ENCODE measurements around the gene HNMT.
A peak's percentile ranks its signal among the peaks of the same experiment; 100 is the strongest.
"Not testable (repeated sequence)": the region's sequence is repeated elsewhere in the genome, so short reads cannot be mapped to it uniquely, and the experiment has no call there.

The HNMT gene

GRCh38 chr2:137964859-137965459, 686 bp downstream of the HNMT start:
- peak overlapping the region; percentile 92 for H3K27ac ChIP-seq
- no peak for TF ChIP-seq POLR2AphosphoS5 (IDR thresholded peaks at IDR 0.05; ENCODE audit: borderline replicate concordance, low read depth, low read length)
- TF ChIP-seq EZH2 (IDR thresholded peaks at IDR 0.05): no peak
- TF ChIP-seq FOXP2 (optimal IDR thresholded peaks at IDR 0.05; ENCODE audit: control extremely low read depth, extremely low read length, insufficient read depth): no peak
- H3K36me3 ChIP-seq (ENCODE audit: insufficient read depth, low read length): no peaks in the 10 kb centered on the region
- no peaks in the 10 kb centered on the region for H3K9me3 ChIP-seq (ENCODE audit: low read depth, low read length)
- H3K9ac ChIP-seq (ENCODE audit: insufficient read length): peak overlapping the region; percentile 69
- peak overlapping the region; percentile 84 for H3K4me3 ChIP-seq
- no peak for DNase-seq (ENCODE audit: low read depth, low spot score)

- no peak for DNase-seq (ENCODE audit: low read depth, low spot score)
- Histone ChIP-seq H3K9ac (ENCODE audit: insufficient read length) (no peak overlapping the region), H3K9me3 (ENCODE audit: low read depth, low read length) (no peaks in the 10 kb centered on the region), H3K27ac (peak overlapping the region; percentile 40; the same call in 1 of the 2 replicates), H3K36me3 (ENCODE audit: insufficient read depth, low read length) (no peaks in the 10 kb centered on the region), H3K4me3 (peak overlapping the region; percentile 50)
- TF ChIP-seq FOXP2 (optimal IDR thresholded peaks at IDR 0.05; ENCODE audit: control extremely low read depth, extremely low read length, insufficient read depth) (no peak), POLR2AphosphoS5 (IDR thresholded peaks at IDR 0.05; ENCODE audit: borderline replicate concordance, low read depth, low read length) (peak; percentile 63; the same call in 1 of the 2 replicates)
Measured at GRCh38 chr2:137966043-137966442, 1.8 kb downstream of the HNMT start.

- Histone ChIP-seq H3K9me3 (ENCODE audit: low read depth, low read length) (no peaks in the 10 kb centered on the region), H3K9ac (ENCODE audit: insufficient read length) (no peak overlapping the region), H3K36me3 (ENCODE audit: insufficient read depth, low read length) (no peaks in the 10 kb centered on the region), H3K27ac (no peak overlapping the region), H3K4me3 (no peak overlapping the region)
- no peak for TF ChIP-seq POLR2AphosphoS5 (IDR thresholded peaks at IDR 0.05; ENCODE audit: borderline replicate concordance, low read depth, low read length)
- no peak for TF ChIP-seq FOXP2 (optimal IDR thresholded peaks at IDR 0.05; ENCODE audit: control extremely low read depth, extremely low read length, insufficient read depth)
- no peak for TF ChIP-seq EZH2 (IDR thresholded peaks at IDR 0.05)
- DNase-seq (ENCODE audit: low read depth, low spot score): no peak
Measured at GRCh38 chr2:137967042-137967441, 2.8 kb downstream of the HNMT start.

GRCh38 chr2:137968477-137969417, 4.5 kb downstream of the HNMT start:
- no peak for DNase-seq (ENCODE audit: low read depth, low spot score)
- TF ChIP-seq POLR2AphosphoS5 (IDR thresholded peaks at IDR 0.05; ENCODE audit: borderline replicate concordance, low read depth, low read length) (no peak), FOXP2 (optimal IDR thresholded peaks at IDR 0.05; ENCODE audit: control extremely low read depth, extremely low read length, insufficient read depth) (no peak), EZH2 (IDR thresholded peaks at IDR 0.05) (no peak)
- H3K9me3 ChIP-seq (ENCODE audit: low read depth, low read length): no peaks in the 10 kb centered on the region
- no peak overlapping the region for H3K4me3 ChIP-seq
- H3K27ac ChIP-seq: no peak overlapping the region
- no peak overlapping the region for H3K9ac ChIP-seq (ENCODE audit: insufficient read length)
- no peaks in the 10 kb centered on the region for H3K36me3 ChIP-seq (ENCODE audit: insufficient read depth, low read length)

GRCh38 chr2:137969418-137969765, 5.1 kb downstream of the HNMT start:
- DNase-seq (ENCODE audit: low read depth, low spot score): no peak
- TF ChIP-seq FOXP2 (optimal IDR thresholded peaks at IDR 0.05; ENCODE audit: control extremely low read depth, extremely low read length, insufficient read depth) (no peak), EZH2 (IDR thresholded peaks at IDR 0.05) (no peak), POLR2AphosphoS5 (IDR thresholded peaks at IDR 0.05; ENCODE audit: borderline replicate concordance, low read depth, low read length) (no peak)
- H3K9ac ChIP-seq (ENCODE audit: insufficient read length): no peak overlapping the region

GRCh38 chr2:137969876-137970275, 5.6 kb downstream of the HNMT start:
- Histone ChIP-seq H3K4me3 (no peak overlapping the region), H3K27ac (no peak overlapping the region), H3K9me3 (ENCODE audit: low read depth, low read length) (no peaks in the 10 kb centered on the region), H3K9ac (ENCODE audit: insufficient read length) (no peak overlapping the region), H3K36me3 (ENCODE audit: insufficient read depth, low read length) (no peaks in the 10 kb centered on the region)
- DNase-seq (ENCODE audit: low read depth, low spot score): no peak
- TF ChIP-seq EZH2 (IDR thresholded peaks at IDR 0.05): no peak
- no peak for TF ChIP-seq FOXP2 (optimal IDR thresholded peaks at IDR 0.05; ENCODE audit: control extremely low read depth, extremely low read length, insufficient read depth)
- no peak for TF ChIP-seq POLR2AphosphoS5 (IDR thresholded peaks at IDR 0.05; ENCODE audit: borderline replicate concordance, low read depth, low read length)

More at GRCh38 chr2:137969418-137969765, 5.1 kb downstream of the HNMT start:
- Histone ChIP-seq H3K36me3 (ENCODE audit: insufficient read depth, low read length) (no peaks in the 10 kb centered on the region), H3K27ac (no peak overlapping the region), H3K4me3 (no peak overlapping the region), H3K9me3 (ENCODE audit: low read depth, low read length) (no peaks in the 10 kb centered on the region)

- not testable (repeated sequence) for DNase-seq (ENCODE audit: low read depth, low spot score); H3K27ac ChIP-seq
Measured at GRCh38 chr2:137971259-137971658, 7.0 kb downstream of the HNMT start.

GRCh38 chr2:137973280-137973679, 9.0 kb downstream of the HNMT start:
- DNase-seq (ENCODE audit: low read depth, low spot score): no peak
- H3K9me3 ChIP-seq (ENCODE audit: low read depth, low read length): no peaks in the 10 kb centered on the region
- H3K27ac ChIP-seq: no peak overlapping the region
- H3K4me3 ChIP-seq: no peak overlapping the region
- TF ChIP-seq POLR2AphosphoS5 (IDR thresholded peaks at IDR 0.05; ENCODE audit: borderline replicate concordance, low read depth, low read length) (no peak), FOXP2 (optimal IDR thresholded peaks at IDR 0.05; ENCODE audit: control extremely low read depth, extremely low read length, insufficient read depth) (no peak), EZH2 (IDR thresholded peaks at IDR 0.05) (no peak)
- no peaks in the 10 kb centered on the region for H3K36me3 ChIP-seq (ENCODE audit: insufficient read depth, low read length)
- no peak overlapping the region for H3K9ac ChIP-seq (ENCODE audit: insufficient read length)

More at GRCh38 chr2:137971259-137971658, 7.0 kb downstream of the HNMT start:
- H3K9me3 ChIP-seq (ENCODE audit: low read depth, low read length); H3K36me3 ChIP-seq (ENCODE audit: insufficient read depth, low read length); H3K9ac ChIP-seq (ENCODE audit: insufficient read length); H3K4me3 ChIP-seq: not testable (repeated sequence)
